ENCODE data around the gene DEFB132.

DNA sequence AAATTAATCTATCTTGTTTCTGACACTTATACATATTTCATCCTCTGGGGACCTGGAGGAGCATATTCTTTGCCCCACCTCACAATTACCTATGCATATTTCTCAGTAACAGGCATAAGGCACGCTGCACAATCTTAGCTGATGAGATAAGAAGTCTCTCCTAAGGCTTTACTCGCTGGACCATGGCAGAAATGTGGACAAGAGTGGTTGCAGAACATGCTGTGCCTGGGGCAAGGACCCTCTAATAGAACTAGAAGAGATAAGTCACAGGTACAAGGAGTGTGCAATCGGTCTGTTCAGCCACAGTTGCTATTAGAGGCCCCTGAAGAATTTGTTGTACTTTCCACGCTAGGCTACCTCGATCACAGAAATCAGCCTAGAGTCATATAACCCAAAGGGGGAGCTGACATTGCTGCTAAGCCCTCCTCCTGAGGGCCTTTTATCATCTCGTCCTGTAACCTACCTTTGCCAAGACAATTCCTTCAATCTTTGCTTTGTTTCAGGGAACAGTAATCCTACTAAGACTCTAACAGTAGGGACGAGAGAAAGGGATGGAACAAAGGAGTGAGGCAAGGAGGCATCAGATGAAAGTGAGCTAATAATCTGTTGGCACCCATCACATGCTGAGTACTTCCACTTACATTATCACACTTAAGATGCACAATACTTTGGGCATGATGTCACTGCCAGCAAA is 46.6 kb upstream of the DEFB132 start:
- TF ChIP-seq, protein P1, sequence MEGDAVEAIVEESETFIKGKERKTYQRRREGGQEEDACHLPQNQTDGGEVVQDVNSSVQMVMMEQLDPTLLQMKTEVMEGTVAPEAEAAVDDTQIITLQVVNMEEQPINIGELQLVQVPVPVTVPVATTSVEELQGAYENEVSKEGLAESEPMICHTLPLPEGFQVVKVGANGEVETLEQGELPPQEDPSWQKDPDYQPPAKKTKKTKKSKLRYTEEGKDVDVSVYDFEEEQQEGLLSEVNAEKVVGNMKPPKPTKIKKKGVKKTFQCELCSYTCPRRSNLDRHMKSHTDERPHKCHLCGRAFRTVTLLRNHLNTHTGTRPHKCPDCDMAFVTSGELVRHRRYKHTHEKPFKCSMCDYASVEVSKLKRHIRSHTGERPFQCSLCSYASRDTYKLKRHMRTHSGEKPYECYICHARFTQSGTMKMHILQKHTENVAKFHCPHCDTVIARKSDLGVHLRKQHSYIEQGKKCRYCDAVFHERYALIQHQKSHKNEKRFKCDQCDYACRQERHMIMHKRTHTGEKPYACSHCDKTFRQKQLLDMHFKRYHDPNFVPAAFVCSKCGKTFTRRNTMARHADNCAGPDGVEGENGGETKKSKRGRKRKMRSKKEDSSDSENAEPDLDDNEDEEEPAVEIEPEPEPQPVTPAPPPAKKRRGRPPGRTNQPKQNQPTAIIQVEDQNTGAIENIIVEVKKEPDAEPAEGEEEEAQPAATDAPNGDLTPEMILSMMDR (conservative IDR thresholded peaks at IDR 0.05 in 1 of 2, IDR thresholded peaks at IDR 0.05 in 1 of 2; ENCODE audit: low read depth in 1 of 2, low read length in 2 of 2) = no peak
- no peak for TF ChIP-seq EZH2 (IDR thresholded peaks at IDR 0.05; ENCODE audit: low read length, missing control alignments)

Measured in fibroblast of lung (primary cell).